Stomach (tissue), 9 donors: ENCODE measurements around the gene KRT81. TPM values are rescaled to one million over a fixed set of nuclear protein-coding genes. Genes with fewer than 3 reads are reported as not detected.

ENCODE experiments used
- DNase-seq, 2 donors: peaks; one replicate each; pipeline versions ENCODE4 v3.0.0 to v3.0.0-alpha.2; 2013 to 2019
- H3K27ac ChIP-seq, 5 donors: fragments of 200-600 bp in 4 of 5; sonication (generic) in 4 of 5; one replicate each; pipeline ENCODE4 v1.5.1; 2013 to 2019; ENCODE audit warnings: mild to moderate bottlenecking in 1 of 5, moderate library complexity in 1 of 5
- H3K27me3 ChIP-seq, 3 donors: fragments of 200-600 bp; sonication (generic); one replicate each; pipeline ENCODE4 v1.5.1; 2017 to 2019; ENCODE audit warnings: mixed run types in 1 of 3
- H3K36me3 ChIP-seq, 4 donors: fragments of 200-600 bp; sonication (generic); 1 replicate in 3 of 4; 2 replicates in 1 of 4; pipeline ENCODE4 v1.5.1; 2016 to 2019
- H3K4me1 ChIP-seq, 4 donors: fragments of 200-600 bp; sonication (generic); one replicate each; pipeline ENCODE4 v1.5.1; 2016 to 2019
- H3K4me3 ChIP-seq, 4 donors: fragments of 200-600 bp; sonication (generic) in 3 of 4; one replicate each; pipeline ENCODE4 v1.5.1; 2016 to 2019; ENCODE audit warnings: mild to moderate bottlenecking in 1 of 4
- H3K9me3 ChIP-seq, 4 donors: fragments of 200-600 bp; sonication (generic); one replicate each; pipeline ENCODE4 v1.5.1; 2016 to 2019
- CTCF ChIP-seq, 7 experiments: fragments of 450-650 bp in 4 of 7; fragments of 200-600 bp in 3 of 7; sonication (generic) in 3 of 7; IDR thresholded peaks; one replicate each; pipeline ENCODE4 v1.5.1; 2016 to 2019; ENCODE audit warnings: antibody characterized with exemption in 7 of 7, control low read depth in 2 of 7, mild to moderate bottlenecking in 1 of 7
- EP300 ChIP-seq: sonication (generic); formaldehyde crosslinking; IDR thresholded peaks from one replicate; pipeline ENCODE4 v1.6.1; 2017; ENCODE audit warnings: antibody characterized with exemption
- POLR2A ChIP-seq, 4 donors: fragments of 450-650 bp; IDR thresholded peaks; one replicate each; pipeline ENCODE4 v1.6.1; 2016; ENCODE audit warnings: antibody characterized with exemption in 4 of 4, control low read depth in 2 of 4, mild to moderate bottlenecking in 1 of 4, moderate library complexity in 1 of 4
- POLR2AphosphoS5 ChIP-seq, 3 donors: sonication (generic); formaldehyde crosslinking; IDR thresholded peaks; one replicate each; pipeline ENCODE4 v1.6.1; 2016; ENCODE audit warnings: antibody characterized with exemption in 3 of 3
- WGBS, 5 donors: extraction: QIAGEN DNeasy Blood & Tissue Kit in 3 of 5; methylation state at CpG; one replicate each; pipeline versions ENCODE4 v1.1.5 to v1.1.7; 2013 to 2018; 5-methylcytosine and 5-hydroxymethylcytosine counted together
- intact Hi-C: fragments of 100-400 bp; cut with DNase I; formaldehyde crosslinking; loops from one replicate; pipeline ENCODE4 v1.15.1; 2023; ENCODE audit warnings: low total_unique reads
- polyA plus RNA-seq, 3 donors: library from polyadenylated mRNA; stranded (reverse); fragments of 200-250 nt; gene quantifications; one replicate each; pipeline ENCODE4 v1.2.3, GENCODE V29; 2013
- total RNA-seq, 5 donors: library from RNA; depleted of rRNA; stranded (reverse); fragments of >200 nt; gene quantifications; one replicate each; pipeline versions ENCODE4 v1.1.0 to v1.2.3, GENCODE V29; 2014 to 2016
- donor health status: healthy with polysubstance abuse.
- donor health status: Bipolar disorder and iron deficiency.
- donor health status: healthy.

KRT81 gene
- total and polyA plus RNA-seq, 8 donors, result 0.15 TPM; not detected in 7

GRCh38 chr12:52277486-52278245 lies 13.7 kb downstream of the KRT81 start:
- DNase-seq, result peak; percentile 20 to 65
- Histone ChIP-seq H3K27ac (no peak overlapping the region), H3K36me3 (no peaks in the 10 kb centered on the region), H3K9me3 (no peaks in the 10 kb centered on the region), H3K4me1 (peaks cover 15 to 34% (median 26%) of the 10 kb centered on the region in 4 donors), H3K27me3 (peaks cover 0 to 33% (median 0%) of the 10 kb centered on the region in 3 donors), H3K4me3 (no peak overlapping the region)
- 74 to 85% (median 82%) methylated on average over 8 to 9 of the region's 9 CpGs for WGBS, 5 donors
- intact Hi-C loops, result no loop called here
- TF ChIP-seq CTCF (IDR thresholded peaks at IDR 0.05), result no peak
- no peak for TF ChIP-seq POLR2A (IDR thresholded peaks at IDR 0.05)
- TF ChIP-seq EP300, result no peak
- TF ChIP-seq POLR2AphosphoS5 (IDR thresholded peaks at IDR 0.05), result no peak

GRCh38 chr12:52275686-52276085 lies 15.6 kb downstream of the KRT81 start:
- Histone ChIP-seq H3K4me3 (no peak overlapping the region), H3K9me3 (no peaks in the 10 kb centered on the region), H3K27ac (no peak overlapping the region), H3K36me3 (no peaks in the 10 kb centered on the region), H3K4me1 (peaks cover 8 to 24% (median 18%) of the 10 kb centered on the region in 4 donors), H3K27me3 (peaks cover 0 to 37% (median 0%) of the 10 kb centered on the region in 3 donors)
- no peak for DNase-seq
- 79 to 92% (median 81%) methylated on average over 3 of the region's 3 CpGs for WGBS, 5 donors
- TF ChIP-seq EP300, result no peak
- no peak for TF ChIP-seq POLR2A (IDR thresholded peaks at IDR 0.05)
- no peak for TF ChIP-seq POLR2AphosphoS5 (IDR thresholded peaks at IDR 0.05)
- TF ChIP-seq CTCF (IDR thresholded peaks at IDR 0.05), result no peak
- intact Hi-C loops, result no loop called here

DNA sequence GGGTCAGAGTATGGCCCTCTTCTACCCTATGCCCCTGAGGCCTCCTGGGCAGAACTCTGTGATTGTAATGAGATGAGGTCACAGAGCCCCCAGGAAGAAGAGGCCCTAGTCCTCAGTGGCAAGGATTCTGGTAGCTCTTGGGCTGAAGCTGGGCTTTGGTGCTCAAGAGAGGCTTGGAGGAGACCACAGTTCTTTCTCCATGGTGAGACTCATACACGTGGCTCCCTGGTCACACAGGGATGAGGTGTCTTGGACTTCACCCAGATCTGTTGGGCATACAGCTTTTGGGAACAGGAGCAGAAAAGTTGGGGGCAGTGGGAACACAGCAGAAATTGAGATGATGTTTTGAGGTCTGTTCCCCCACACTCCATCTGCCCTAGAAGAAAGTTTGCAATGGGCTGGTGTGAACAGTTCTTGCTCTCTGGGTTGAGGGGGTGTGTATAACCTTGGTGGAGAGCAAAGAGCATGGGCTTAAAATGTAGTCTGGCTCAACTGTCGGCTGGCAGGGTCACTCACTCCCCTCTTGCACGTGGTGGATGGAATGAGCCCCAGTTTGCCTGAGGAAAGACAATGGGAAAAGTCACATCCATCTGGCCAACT lies 16.7 kb downstream of the KRT81 start, which contains the start of gene KRT86:
Gene KRT86, plus strand, starts transcription at position 125 of the 600 bp plus-strand sequence. CDS start 27,272 bp downstream, outside the sequence.
- 53 to 80% (median 71%) methylated on average over 3 of the region's 3 CpGs for WGBS, 5 donors
- Histone ChIP-seq H3K27me3 (peaks cover 0 to 43% (median 0%) of the 10 kb centered on the region in 3 donors), H3K4me1 (peaks cover 5 to 13% (median 11%) of the 10 kb centered on the region in 4 donors), H3K36me3 (no peaks in the 10 kb centered on the region), H3K4me3 (no peak within 1 kb of the TSS), H3K27ac (no peak within 1 kb of the TSS), H3K9me3 (no peaks in the 10 kb centered on the region)
- no peak for TF ChIP-seq CTCF (IDR thresholded peaks at IDR 0.05)
- TF ChIP-seq EP300, result no peak
- TF ChIP-seq POLR2AphosphoS5 (IDR thresholded peaks at IDR 0.05), result no peak
- TF ChIP-seq POLR2A (IDR thresholded peaks at IDR 0.05), result no peak
- peak in 1 of 2 donors; percentile 9 for DNase-seq
- intact Hi-C loops, result no loop called here

DNA sequence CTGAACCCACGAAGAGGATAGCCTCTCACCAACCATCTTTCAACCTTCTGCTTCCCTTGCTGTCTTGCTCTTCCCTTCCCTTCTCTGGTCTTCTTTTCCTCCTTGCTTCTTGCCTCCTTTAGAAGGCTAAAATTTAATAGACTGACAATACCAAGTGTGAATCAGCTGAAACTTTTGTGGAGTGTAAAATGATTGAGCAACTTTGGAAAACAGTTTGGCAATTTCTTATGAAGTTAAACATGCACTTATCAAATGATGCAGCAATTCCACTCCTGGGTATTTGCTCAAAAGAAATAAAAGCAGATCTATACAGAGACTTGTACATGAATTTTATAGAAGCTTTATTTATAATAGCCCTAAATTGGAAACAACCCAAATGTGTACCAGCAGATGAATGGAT lies 20.2 kb downstream of the KRT81 start:
- Histone ChIP-seq H3K27me3 (peaks cover 0 to 17% (median 0%) of the 10 kb centered on the region in 3 donors), H3K4me3 (no peak overlapping the region), H3K27ac (no peak overlapping the region), H3K4me1 (no peaks in the 10 kb centered on the region), H3K36me3 (no peaks in the 10 kb centered on the region), H3K9me3 (no peaks in the 10 kb centered on the region)
- WGBS, 5 donors, result 59 to 83% (median 72%) methylated on average over 1 of the region's 1 CpG
- intact Hi-C loops, result no loop called here
- DNase-seq, result no peak
- no peak for TF ChIP-seq CTCF (IDR thresholded peaks at IDR 0.05)
